ENCODE results near the gene DPP6. TPM values are rescaled to one million over a fixed set of nuclear protein-coding genes. Genes with fewer than 3 reads are reported as not detected.

DPP6 gene
- total RNA-seq, 1 donor from 2014 or later = 1.4 TPM

- no peaks in the 10 kb centered on the region for H3K9me3 Mint-ChIP-seq (ENCODE audit: unreplicated experiment)
- no peak for TF ChIP-seq CTCF (IDR thresholded peaks at IDR 0.05; ENCODE audit: unreplicated experiment)
- H3K36me3 Mint-ChIP-seq (ENCODE audit: low read depth, unreplicated experiment) = peaks cover 6% of the 10 kb centered on the region
- DNase-seq (ENCODE audit: low spot score) = no peak
- H3K27ac Mint-ChIP-seq (ENCODE audit: unreplicated experiment) = no peak overlapping the region
- no peaks in the 10 kb centered on the region for H3K27me3 Mint-ChIP-seq (ENCODE audit: unreplicated experiment)
- H3K4me1 Mint-ChIP-seq (ENCODE audit: unreplicated experiment) = no peaks in the 10 kb centered on the region
- no peak overlapping the region for H3K4me3 Mint-ChIP-seq (ENCODE audit: unreplicated experiment)
These were observed 718.2 kb downstream of the DPP6 start for GRCh38 chr7:154770361-154770760.

- Mint-ChIP-seq H3K4me1 (ENCODE audit: unreplicated experiment) (no peaks in the 10 kb centered on the region), H3K27ac (ENCODE audit: unreplicated experiment) (no peak overlapping the region), H3K9me3 (ENCODE audit: unreplicated experiment) (no peaks in the 10 kb centered on the region), H3K36me3 (ENCODE audit: low read depth, unreplicated experiment) (peaks cover 6% of the 10 kb centered on the region), H3K4me3 (ENCODE audit: unreplicated experiment) (no peak overlapping the region), H3K27me3 (ENCODE audit: unreplicated experiment) (no peaks in the 10 kb centered on the region)
- no peak for TF ChIP-seq CTCF (IDR thresholded peaks at IDR 0.05; ENCODE audit: unreplicated experiment)
- DNase-seq (ENCODE audit: low spot score) = no peak
These were observed 718.8 kb downstream of the DPP6 start for GRCh38 chr7:154770962-154771361.

GRCh38 chr7:154774303-154774969, 722.2 kb downstream of the DPP6 start:
- Mint-ChIP-seq H3K36me3 (ENCODE audit: low read depth, unreplicated experiment) (peaks cover 10% of the 10 kb centered on the region), H3K27ac (ENCODE audit: unreplicated experiment) (no peak overlapping the region), H3K4me1 (ENCODE audit: unreplicated experiment) (peaks cover 6% of the 10 kb centered on the region), H3K4me3 (ENCODE audit: unreplicated experiment) (no peak overlapping the region), H3K27me3 (ENCODE audit: unreplicated experiment) (peaks cover 7% of the 10 kb centered on the region), H3K9me3 (ENCODE audit: unreplicated experiment) (no peaks in the 10 kb centered on the region)
- DNase-seq (ENCODE audit: low spot score) = no peak
- no peak for TF ChIP-seq CTCF (IDR thresholded peaks at IDR 0.05; ENCODE audit: unreplicated experiment)

GRCh38 chr7:154775681-154776080, 723.5 kb downstream of the DPP6 start:
- Mint-ChIP-seq H3K27ac (ENCODE audit: unreplicated experiment) (no peak overlapping the region), H3K4me3 (ENCODE audit: unreplicated experiment) (no peak overlapping the region), H3K27me3 (ENCODE audit: unreplicated experiment) (peaks cover 8% of the 10 kb centered on the region), H3K36me3 (ENCODE audit: low read depth, unreplicated experiment) (peaks cover 5% of the 10 kb centered on the region), H3K9me3 (ENCODE audit: unreplicated experiment) (no peaks in the 10 kb centered on the region), H3K4me1 (ENCODE audit: unreplicated experiment) (peaks cover 6% of the 10 kb centered on the region)
- no peak for TF ChIP-seq CTCF (IDR thresholded peaks at IDR 0.05; ENCODE audit: unreplicated experiment)
- no peak for DNase-seq (ENCODE audit: low spot score)

GRCh38 chr7:154776350-154776749, 724.2 kb downstream of the DPP6 start:
- no peak overlapping the region for H3K27ac Mint-ChIP-seq (ENCODE audit: unreplicated experiment)
- no peak for TF ChIP-seq CTCF (IDR thresholded peaks at IDR 0.05; ENCODE audit: unreplicated experiment)
- H3K9me3 Mint-ChIP-seq (ENCODE audit: unreplicated experiment) = no peaks in the 10 kb centered on the region
- H3K4me3 Mint-ChIP-seq (ENCODE audit: unreplicated experiment) = no peak overlapping the region
- H3K27me3 Mint-ChIP-seq (ENCODE audit: unreplicated experiment) = peaks cover 8% of the 10 kb centered on the region
- H3K36me3 Mint-ChIP-seq (ENCODE audit: low read depth, unreplicated experiment) = peaks cover 5% of the 10 kb centered on the region
- H3K4me1 Mint-ChIP-seq (ENCODE audit: unreplicated experiment) = peaks cover 6% of the 10 kb centered on the region
- DNase-seq (ENCODE audit: low spot score) = no peak
